ENCODE results near the gene CX3CL1.

DNA sequence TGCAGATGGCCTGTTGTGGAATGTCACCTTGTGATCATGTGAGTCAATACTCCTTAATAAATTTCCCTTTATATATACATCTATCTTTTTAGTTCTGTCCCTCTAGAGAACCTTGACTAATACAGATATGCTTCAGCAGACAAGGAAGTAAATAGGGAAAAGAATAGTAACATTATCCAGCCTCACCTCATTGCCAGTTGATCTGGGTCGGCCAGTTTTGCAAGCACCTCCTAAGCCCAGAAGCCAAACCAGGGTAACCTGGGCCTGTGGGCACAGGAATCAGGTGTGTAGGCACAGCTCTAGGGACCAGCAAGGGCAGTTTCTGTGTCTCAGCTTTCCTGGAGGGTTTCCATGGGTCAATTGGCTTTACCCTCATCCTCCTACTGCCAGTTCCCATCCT, 20.4 kb downstream of the CX3CL1 start:
- TF ChIP-seq CTCF (IDR thresholded peaks at IDR 0.05 in 2 of 3, conservative IDR thresholded peaks at IDR 0.05 in 1 of 3; ENCODE audit: control insufficient read depth in 2 of 3, extremely low read depth in 1 of 3, insufficient read depth in 1 of 3, low read depth in 3 of 3, low read length in 3 of 3) (no peak), EP300 (IDR thresholded peaks at IDR 0.05; ENCODE audit: borderline replicate concordance in 1 of 2, control insufficient read depth in 1 of 2, low read depth in 2 of 2, low read length in 2 of 2) (no peak), SMAD1 (IDR thresholded peaks at IDR 0.05; ENCODE audit: low read depth, partially characterized antibody) (no peak), SREBF2 (IDR thresholded peaks at IDR 0.05; ENCODE audit: low read length) (no peak), TCF12 (IDR thresholded peaks at IDR 0.05; ENCODE audit: low read depth, low read length) (no peak), MEF2A (IDR thresholded peaks at IDR 0.05; ENCODE audit: insufficient read depth, low read depth, low read length) (no peak), SIN3A (IDR thresholded peaks at IDR 0.05; ENCODE audit: low read depth, low read length) (no peak), DPF2 (IDR thresholded peaks at IDR 0.05) (no peak), CBFB (IDR thresholded peaks at IDR 0.05; ENCODE audit: low read depth) (no peak)
- TF ChIP-seq, protein P1, sequence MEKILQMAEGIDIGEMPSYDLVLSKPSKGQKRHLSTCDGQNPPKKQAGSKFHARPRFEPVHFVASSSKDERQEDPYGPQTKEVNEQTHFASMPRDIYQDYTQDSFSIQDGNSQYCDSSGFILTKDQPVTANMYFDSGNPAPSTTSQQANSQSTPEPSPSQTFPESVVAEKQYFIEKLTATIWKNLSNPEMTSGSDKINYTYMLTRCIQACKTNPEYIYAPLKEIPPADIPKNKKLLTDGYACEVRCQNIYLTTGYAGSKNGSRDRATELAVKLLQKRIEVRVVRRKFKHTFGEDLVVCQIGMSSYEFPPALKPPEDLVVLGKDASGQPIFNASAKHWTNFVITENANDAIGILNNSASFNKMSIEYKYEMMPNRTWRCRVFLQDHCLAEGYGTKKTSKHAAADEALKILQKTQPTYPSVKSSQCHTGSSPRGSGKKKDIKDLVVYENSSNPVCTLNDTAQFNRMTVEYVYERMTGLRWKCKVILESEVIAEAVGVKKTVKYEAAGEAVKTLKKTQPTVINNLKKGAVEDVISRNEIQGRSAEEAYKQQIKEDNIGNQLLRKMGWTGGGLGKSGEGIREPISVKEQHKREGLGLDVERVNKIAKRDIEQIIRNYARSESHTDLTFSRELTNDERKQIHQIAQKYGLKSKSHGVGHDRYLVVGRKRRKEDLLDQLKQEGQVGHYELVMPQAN (conservative IDR thresholded peaks at IDR 0.05) = no peak
